Pancreas (tissue), 10 donors: ENCODE data around the gene HTRA1. TPM values are rescaled to one million over a fixed set of nuclear protein-coding genes. Genes with fewer than 3 reads are reported as not detected.

ENCODE experiments used
- ATAC-seq, 4 donors: fragments of 200-7000 bp; cut with Tn5 transposase; one replicate each; pipeline versions ENCODE4 v1.8.0 to v1.9.1; 2020; ENCODE audit warnings: mild to moderate bottlenecking in 4 of 4, moderate library complexity in 4 of 4
- DNase-seq, 6 donors: peaks; one replicate each; pipeline ENCODE4 v3.0.0-alpha.2; 2020
- FAIRE-seq: peaks from 2 replicates; lab custom pipeline; 2012; peaks lifted over from hg19 to GRCh38; lab: Jason Lieb, UNC
- H3K27ac ChIP-seq, 4 donors: fragments of 200-600 bp; sonication (generic); 1 replicate in 3 of 4; 2 replicates in 1 of 4; pipeline versions ENCODE4 v1.5.0 to v1.8.0; 2020
- H3K27me3 ChIP-seq, 4 donors: fragments of 200-600 bp; one replicate each; pipeline ENCODE4 v1.8.0; 2021
- H3K36me3 ChIP-seq, 3 donors: fragments of 200-600 bp; sonication (generic) in 1 of 3; one replicate each; pipeline versions ENCODE4 v1.5.0 to v1.8.0; 2020 to 2021
- H3K4me1 ChIP-seq, 3 donors: fragments of 200-600 bp; one replicate each; pipeline ENCODE4 v1.8.0; 2021
- H3K4me3 ChIP-seq, 4 donors: fragments of 200-600 bp; sonication (generic) in 2 of 4; one replicate each; pipeline versions ENCODE4 v1.5.0 to v1.8.0; 2020 to 2021
- H3K9me3 ChIP-seq, 4 donors: fragments of 200-600 bp; one replicate each; pipeline ENCODE4 v1.8.0; 2021
- WGBS, 2 donors: extraction: QIAGEN DNeasy Blood & Tissue Kit; methylation state at CpG; one replicate each; pipeline ENCODE4 v1.1.7; 2013; 5-methylcytosine and 5-hydroxymethylcytosine counted together
- intact Hi-C, 3 donors: fragments of 100-400 bp; cut with DNase I; formaldehyde crosslinking; loops; one replicate each; pipeline versions ENCODE4 v1.11.1 to v1.14.2; 2022
- polyA plus RNA-seq, 2 donors: library from polyadenylated mRNA; stranded (reverse); fragments of 200-250 nt; gene quantifications; one replicate each; pipeline ENCODE4 v1.2.3, GENCODE V29; 2013
- total RNA-seq, 6 donors: library from RNA; stranded (reverse); fragmentation: NEBNext Ultra II Directional in 4 of 6; extraction: Animal tissue kit (Norgen Biotek cat#: 25700) in 4 of 6; gene quantifications; one replicate each; pipeline versions ENCODE4 v1.2.1 to v1.2.4, GENCODE V29; 2021 to 2023
- TF ChIP-seq, protein P1 (sequence below), 4 donors: fragments of 200-600 bp; sonication (generic) in 3 of 4; IDR thresholded peaks; one replicate each; pipeline versions ENCODE4 v1.5.0 to v1.8.0; 2021; ENCODE audit warnings: antibody characterized with exemption in 4 of 4
- donor health status: healthy with polysubstance abuse.
- donor health status: DM: no; HTN: no; CAD: no; lungs with moderate emphysema.
- donor health status: DM: no; HTN: no; CAD: no.
- donor health status: control.
- donor health status: control.
- donor health status: Bipolar disorder and iron deficiency.
- donor health status: DM: yes; HTN: yes; CAD: no.
- donor health status: DM: no; HTN: no; CAD: no.
- donor health status: DM: no; HTN: no; CAD: no.
- donor health status: DM: yes; HTN: yes; CAD: no.

The HTRA1 gene
- total and polyA plus RNA-seq, 8 donors, result 10.4 to 83.0 (median 20.8) TPM

- TF ChIP-seq, protein P1, sequence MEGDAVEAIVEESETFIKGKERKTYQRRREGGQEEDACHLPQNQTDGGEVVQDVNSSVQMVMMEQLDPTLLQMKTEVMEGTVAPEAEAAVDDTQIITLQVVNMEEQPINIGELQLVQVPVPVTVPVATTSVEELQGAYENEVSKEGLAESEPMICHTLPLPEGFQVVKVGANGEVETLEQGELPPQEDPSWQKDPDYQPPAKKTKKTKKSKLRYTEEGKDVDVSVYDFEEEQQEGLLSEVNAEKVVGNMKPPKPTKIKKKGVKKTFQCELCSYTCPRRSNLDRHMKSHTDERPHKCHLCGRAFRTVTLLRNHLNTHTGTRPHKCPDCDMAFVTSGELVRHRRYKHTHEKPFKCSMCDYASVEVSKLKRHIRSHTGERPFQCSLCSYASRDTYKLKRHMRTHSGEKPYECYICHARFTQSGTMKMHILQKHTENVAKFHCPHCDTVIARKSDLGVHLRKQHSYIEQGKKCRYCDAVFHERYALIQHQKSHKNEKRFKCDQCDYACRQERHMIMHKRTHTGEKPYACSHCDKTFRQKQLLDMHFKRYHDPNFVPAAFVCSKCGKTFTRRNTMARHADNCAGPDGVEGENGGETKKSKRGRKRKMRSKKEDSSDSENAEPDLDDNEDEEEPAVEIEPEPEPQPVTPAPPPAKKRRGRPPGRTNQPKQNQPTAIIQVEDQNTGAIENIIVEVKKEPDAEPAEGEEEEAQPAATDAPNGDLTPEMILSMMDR (IDR thresholded peaks at IDR 0.05), result no peak
- Histone ChIP-seq H3K27me3 (no peaks in the 10 kb centered on the region), H3K27ac (no peak overlapping the region), H3K4me1 (no peaks in the 10 kb centered on the region), H3K9me3 (no peaks in the 10 kb centered on the region), H3K4me3 (no peak overlapping the region), H3K36me3 (no peaks in the 10 kb centered on the region)
- ATAC-seq (no peak), FAIRE-seq (no peak), DNase-seq (peak in 1 of 6 donors; percentile 43)
- intact Hi-C loops, result no loop called here
- WGBS, 2 donors, result 88% methylated on average over 20 of the region's 20 CpGs
Observed at GRCh38 chr10:122494173-122494820, 32.9 kb downstream of the HTRA1 start.

DNA sequence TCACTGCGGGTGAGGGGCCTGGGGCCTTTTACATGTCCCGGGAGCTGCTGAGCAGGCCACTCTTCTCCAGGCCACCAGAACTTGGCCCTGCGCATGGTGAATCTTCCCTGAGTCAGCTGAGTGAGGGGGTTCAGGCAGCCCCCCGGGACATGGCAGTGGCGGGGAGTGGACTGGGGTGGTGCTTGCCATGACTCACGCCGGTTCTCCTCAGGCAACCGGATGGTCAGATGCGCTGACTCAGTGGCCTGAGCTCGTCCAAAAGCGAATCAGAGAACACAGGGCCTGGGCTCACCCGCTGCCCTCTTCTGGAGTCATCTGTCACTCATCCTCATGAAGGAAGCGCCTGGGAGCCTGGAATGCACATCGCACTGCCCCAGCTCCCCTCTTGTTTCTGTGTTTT, 33.5 kb downstream of the HTRA1 start:
- FAIRE-seq, result no peak
- DNase-seq, result peak in 1 of 6 donors; percentile 43
- 93 to 94% methylated on average over 14 of the region's 14 CpGs for WGBS, 2 donors

DNA sequence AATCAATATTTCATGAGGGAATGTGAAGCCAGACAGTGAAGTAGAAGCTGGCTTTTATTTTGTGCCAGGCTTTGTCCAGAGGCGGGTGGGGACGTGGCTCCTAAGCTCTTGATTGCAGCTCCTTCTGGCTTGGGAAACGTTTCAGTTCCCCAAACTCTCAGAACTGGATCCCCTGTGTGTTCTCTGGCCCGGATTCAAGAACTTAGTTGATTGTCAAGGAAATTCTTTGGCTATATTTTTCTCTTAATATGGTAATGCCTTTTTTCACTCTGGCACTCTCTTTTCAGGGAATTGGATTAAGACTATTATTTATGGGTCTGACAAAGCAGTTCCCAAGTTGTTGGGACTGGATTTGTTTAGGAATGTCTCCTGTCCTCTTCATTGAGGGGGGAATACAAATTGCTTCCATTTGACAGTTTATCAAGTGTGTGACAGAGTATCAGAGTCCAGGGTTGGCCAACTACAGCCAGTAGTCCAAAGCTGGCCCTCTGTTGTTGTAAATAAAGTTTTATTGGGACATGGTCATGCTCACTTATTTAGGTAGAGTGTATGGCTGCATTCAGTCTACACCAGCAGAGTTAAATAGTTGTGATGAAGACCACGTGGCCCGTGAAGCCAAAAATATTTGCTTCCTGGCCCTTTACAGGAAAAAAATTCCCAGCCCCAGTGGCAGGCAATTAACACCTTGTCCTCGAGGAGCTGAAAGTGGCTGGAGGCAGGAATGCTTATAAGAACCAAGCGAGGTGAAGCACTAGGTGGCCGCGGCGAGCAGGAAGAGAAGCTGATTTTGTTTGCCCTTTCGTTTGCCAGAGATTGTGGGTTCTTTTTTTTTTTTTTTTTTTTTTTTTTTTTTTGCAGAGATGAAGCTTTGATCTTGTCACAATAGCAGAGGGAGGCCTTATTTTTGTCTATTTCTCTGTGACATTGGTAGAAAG, 34.3 kb downstream of the HTRA1 start:
- H3K4me1 ChIP-seq, result no peaks in the 10 kb centered on the region
- 49 to 57% methylated on average over 12 of the region's 12 CpGs for WGBS, 2 donors
- TF ChIP-seq, protein P1 (IDR thresholded peaks at IDR 0.05), result no peak
- no peak overlapping the region for H3K4me3 ChIP-seq
- no peaks in the 10 kb centered on the region for H3K36me3 ChIP-seq
- H3K27me3 ChIP-seq, result no peaks in the 10 kb centered on the region
- ATAC-seq, result peak in 1 of 4 donors; percentile 43
- peak in 1 of 6 donors; percentile 31 for DNase-seq
- H3K9me3 ChIP-seq, result no peaks in the 10 kb centered on the region
- H3K27ac ChIP-seq, result no peak overlapping the region
- FAIRE-seq, result no peak
- intact Hi-C loops, result no loop called here

More for the DNA sequence above, 33.5 kb downstream of the HTRA1 start:
- Histone ChIP-seq H3K36me3 (no peaks in the 10 kb centered on the region), H3K27me3 (no peaks in the 10 kb centered on the region), H3K9me3 (no peaks in the 10 kb centered on the region), H3K4me1 (no peaks in the 10 kb centered on the region), H3K4me3 (no peak overlapping the region), H3K27ac (no peak overlapping the region)
- peak in 3 of 4 donors; percentile 23 to 48 (median 37) for ATAC-seq
- intact Hi-C loops, result no loop called here
- TF ChIP-seq, protein P1 (IDR thresholded peaks at IDR 0.05), result no peak

DNA sequence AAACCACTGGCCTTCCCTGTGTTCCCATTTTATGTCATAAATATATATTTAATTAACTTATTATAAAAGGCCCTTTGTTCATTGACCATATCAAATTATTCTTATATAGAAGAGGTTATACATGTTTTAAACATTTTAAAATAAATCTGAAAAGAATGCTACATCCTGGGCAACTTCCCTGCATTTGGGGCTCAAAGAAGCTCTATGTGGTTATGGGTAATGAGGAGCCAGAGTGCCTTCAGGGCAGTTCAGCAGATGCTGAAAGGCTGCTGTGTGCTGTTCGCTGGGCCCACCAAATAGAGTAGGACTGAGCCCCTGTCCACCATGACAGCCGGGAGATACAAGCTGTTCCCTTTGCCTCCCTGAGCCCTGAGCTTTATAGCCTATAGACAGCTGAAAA, 35.9 kb downstream of the HTRA1 start:
- FAIRE-seq (no peak), ATAC-seq (no peak), DNase-seq (peak in 1 of 6 donors; percentile 13)
- H3K4me1 ChIP-seq, result no peaks in the 10 kb centered on the region
- 97% methylated on average over 2 of the region's 2 CpGs for WGBS, 2 donors
- H3K4me3 ChIP-seq, result no peak overlapping the region
- H3K27me3 ChIP-seq, result no peaks in the 10 kb centered on the region
- no peaks in the 10 kb centered on the region for H3K36me3 ChIP-seq
- TF ChIP-seq, protein P1 (IDR thresholded peaks at IDR 0.05), result no peak
- no peak overlapping the region for H3K27ac ChIP-seq
- intact Hi-C loops, result no loop called here
- no peaks in the 10 kb centered on the region for H3K9me3 ChIP-seq
